ENCODE measurements around the gene MPG. TPM values are rescaled to one million over a fixed set of nuclear protein-coding genes. Genes with fewer than 3 reads are reported as not detected.

The MPG gene
- total and polyA plus RNA-seq, 2 of the 8 experiments (the other 6 are each of a cell fraction or from before 2014, with no cell fraction given), result 37.6 to 83.7 TPM

DNA sequence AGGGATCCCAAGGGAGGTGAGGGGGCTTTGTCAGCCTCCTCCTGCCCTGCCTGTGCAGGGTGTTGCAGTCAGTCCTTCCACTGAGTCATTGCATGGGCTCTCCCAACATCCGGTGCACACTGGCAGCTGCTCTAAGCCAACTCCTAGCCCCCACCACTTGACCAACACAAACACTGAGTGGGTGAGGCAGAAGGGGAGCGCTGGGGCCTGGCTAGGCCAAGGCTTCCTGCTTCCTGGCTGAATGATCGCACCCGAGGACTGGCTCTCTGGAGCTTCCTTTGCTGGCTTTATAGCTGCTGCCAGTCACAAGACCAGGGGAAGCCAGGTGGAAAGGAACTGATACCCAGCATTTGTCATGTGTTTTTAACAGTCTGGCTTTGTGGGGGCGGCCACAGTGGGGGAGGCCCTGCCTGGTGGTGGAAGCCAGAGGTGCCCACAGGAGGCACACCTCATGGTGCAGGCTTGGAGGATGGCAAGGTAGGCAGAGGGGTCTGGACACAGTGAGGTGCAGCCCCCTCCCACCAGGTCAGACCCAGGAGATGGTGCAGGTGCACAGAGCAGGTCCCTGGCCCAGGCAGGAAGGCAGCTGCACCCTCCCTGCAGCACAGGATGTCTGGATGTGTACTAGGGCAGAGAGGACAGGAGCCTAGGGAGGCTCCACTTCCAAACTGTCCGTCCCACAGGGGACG, 6.8 kb downstream of the MPG start:
- Histone ChIP-seq H4K5ac (ENCODE audit: insufficient read length, low read depth, low read length) (no peak overlapping the region), H3K79me1 (ENCODE audit: low read depth, low read length) (no peaks in the 10 kb centered on the region), H2BK15ac (ENCODE audit: low read length) (no peak overlapping the region), H4K20me1 (replicated peaks in 1 of 2; ENCODE audit: control insufficient read depth in 1 of 2, insufficient read depth in 2 of 2, low read length in 2 of 2) (peaks cover 7 to 12% of the 10 kb centered on the region in 2 experiments), H3K27ac (ENCODE audit: low read depth, low read length) (no peak overlapping the region), H3K18ac (ENCODE audit: extremely low read depth, low read length) (no peak overlapping the region), H3K4me2 (ENCODE audit: insufficient read depth in 1 of 2, low read depth in 2 of 2, low read length in 2 of 2) (no peak overlapping the region), H4K8ac (ENCODE audit: extremely low read depth, insufficient read depth, low read length) (0 out of 2 replicates have a peak overlapping the region, but pooled peaks have one; percentile 25), H3K9me3 (ENCODE audit: insufficient read depth in 2 of 2, low read depth in 1 of 2, low read length in 1 of 2) (no peaks in the 10 kb centered on the region), H2AK5ac (ENCODE audit: low read depth, low read length) (no peak overlapping the region), H2BK20ac (ENCODE audit: low read length) (no peak overlapping the region), H2BK12ac (ENCODE audit: low read depth, low read length) (no peak overlapping the region), H4K91ac (replicated peaks; ENCODE audit: insufficient read length, low read length) (no peak overlapping the region), H3K23me2 (ENCODE audit: low read depth, low read length) (no peaks in the 10 kb centered on the region), H3K23ac (ENCODE audit: insufficient read length) (no peak overlapping the region), H3K56ac (replicated peaks; ENCODE audit: insufficient read length, low read depth, low read length) (no peak overlapping the region), H3K4me3 (ENCODE audit: extremely low read depth in 1 of 4, insufficient read depth in 2 of 4, low read depth in 3 of 4, low read length in 4 of 4) (no peak overlapping the region), H3K9ac (replicated peaks in 1 of 4; ENCODE audit: extremely low read depth in 1 of 4, low read depth in 3 of 4, low read length in 3 of 4) (no peak overlapping the region), H2BK5ac (ENCODE audit: low read depth, low read length) (no peak overlapping the region), H2AFZ (ENCODE audit: low read length) (no peak overlapping the region), H3K36me3 (ENCODE audit: control insufficient read depth in 2 of 4, insufficient read depth in 4 of 4, low read length in 3 of 4) (peaks cover 7 to 13% (median 12%) of the 10 kb centered on the region in 4 experiments; a peak in 7 of 8 replicates), H3K79me2 (ENCODE audit: control insufficient read depth in 1 of 2, insufficient read depth in 2 of 2, low read length in 2 of 2) (no peaks in the 10 kb centered on the region), H3K27me3 (replicated peaks in 1 of 4; ENCODE audit: control insufficient read depth in 3 of 4, extremely low read depth in 1 of 4, insufficient read depth in 3 of 4, low read length in 3 of 4) (no peaks in the 10 kb centered on the region), H3K14ac (ENCODE audit: insufficient read length) (no peak overlapping the region), H3K4me1 (replicated peaks in 1 of 4; ENCODE audit: control insufficient read depth in 3 of 4, insufficient read depth in 4 of 4, low read length in 3 of 4) (peaks cover 0 to 8% (median 2%) of the 10 kb centered on the region in 4 experiments; a peak in 5 of 7 replicates), H3K4ac (replicated peaks; ENCODE audit: insufficient read length, low read depth, low read length) (no peak overlapping the region), H2BK120ac (replicated peaks; ENCODE audit: low read depth, low read length) (no peak overlapping the region)
- CTCF ChIA-PET (ENCODE audit: partially characterized antibody), result interaction anchor here (0.6 to 25.7 kb wide), 8 partner anchors 8 to 402 kb away, joined by 3 to 856 read pairs (median 5); partner anchors contain the start of gene RHBDF1
- no peak for FAIRE-seq
- POLR2A ChIA-PET (ENCODE audit: partially characterized antibody), result interaction anchor here (1.0 to 2.2 kb wide), 7 partner anchors 9 to 21 kb away, joined by 3 to 9 read pairs (median 4); no protein-coding TSS in a partner anchor
- 86% methylated on average over 7 of the region's 7 CpGs; no CpG with 5 or more reads in 1 of the 2 experiments for WGBS, 2 experiments (ENCODE audit: extremely low coverage in 1 of 2, insufficient coverage in 1 of 2, insufficient read length in 1 of 2, insufficient replicate concordance in 2 of 2, low coverage in 1 of 2, low lambda C conversion rate in 2 of 2, missing lambda C conversion rate in 1 of 2)
- no peak for DNase-seq (ENCODE audit: low read depth in 1 of 2, low spot score in 2 of 2)
- TF ChIP-seq SUZ12 (IDR thresholded peaks at IDR 0.05; ENCODE audit: low read length) (no peak), CBX5 (IDR thresholded peaks at IDR 0.05; ENCODE audit: low read depth, low read length) (no peak), RNF2 (IDR thresholded peaks at IDR 0.05; ENCODE audit: borderline replicate concordance, low read depth, low read length, missing control alignments, poor library complexity, severe bottlenecking) (no peak), PHF8 (conservative IDR thresholded peaks at IDR 0.05; ENCODE audit: low read depth, low read length) (no peak), POU5F1 (IDR thresholded peaks at IDR 0.05; ENCODE audit: low read depth, low read length) (no peak), SAP30 (IDR thresholded peaks at IDR 0.05; ENCODE audit: insufficient read depth, insufficient replicate concordance, low read length) (no peak)

Measured in H1 (cell line).